Pancreas (tissue), 10 donors: Measurements from ENCODE around the gene KLHL1. TPM values are rescaled to one million over a fixed set of nuclear protein-coding genes. Genes with fewer than 3 reads are reported as not detected.

ENCODE experiments used
- ATAC-seq, 4 donors: fragments of 200-7000 bp; cut with Tn5 transposase; one replicate each; pipeline versions ENCODE4 v1.8.0 to v1.9.1; 2020; ENCODE audit warnings: mild to moderate bottlenecking in 4 of 4, moderate library complexity in 4 of 4
- DNase-seq, 6 donors: peaks; one replicate each; pipeline ENCODE4 v3.0.0-alpha.2; 2020
- FAIRE-seq: peaks from 2 replicates; lab custom pipeline; 2012; peaks lifted over from hg19 to GRCh38; lab: Jason Lieb, UNC
- H3K27ac ChIP-seq, 4 donors: fragments of 200-600 bp; sonication (generic); 1 replicate in 3 of 4; 2 replicates in 1 of 4; pipeline versions ENCODE4 v1.5.0 to v1.8.0; 2020
- H3K27me3 ChIP-seq, 4 donors: fragments of 200-600 bp; one replicate each; pipeline ENCODE4 v1.8.0; 2021
- H3K36me3 ChIP-seq, 3 donors: fragments of 200-600 bp; sonication (generic) in 1 of 3; one replicate each; pipeline versions ENCODE4 v1.5.0 to v1.8.0; 2020 to 2021
- H3K4me1 ChIP-seq, 3 donors: fragments of 200-600 bp; one replicate each; pipeline ENCODE4 v1.8.0; 2021
- H3K4me3 ChIP-seq, 4 donors: fragments of 200-600 bp; sonication (generic) in 2 of 4; one replicate each; pipeline versions ENCODE4 v1.5.0 to v1.8.0; 2020 to 2021
- H3K9me3 ChIP-seq, 4 donors: fragments of 200-600 bp; one replicate each; pipeline ENCODE4 v1.8.0; 2021
- CTCF ChIP-seq, 4 donors: fragments of 200-600 bp; sonication (generic) in 3 of 4; IDR thresholded peaks; one replicate each; pipeline versions ENCODE4 v1.5.0 to v1.8.0; 2021; ENCODE audit warnings: antibody characterized with exemption in 4 of 4
- WGBS, 2 donors: extraction: QIAGEN DNeasy Blood & Tissue Kit; methylation state at CpG; one replicate each; pipeline ENCODE4 v1.1.7; 2013; 5-methylcytosine and 5-hydroxymethylcytosine counted together
- intact Hi-C, 3 donors: fragments of 100-400 bp; cut with DNase I; formaldehyde crosslinking; loops; one replicate each; pipeline versions ENCODE4 v1.11.1 to v1.14.2; 2022
- polyA plus RNA-seq, 2 donors: library from polyadenylated mRNA; stranded (reverse); fragments of 200-250 nt; gene quantifications; one replicate each; pipeline ENCODE4 v1.2.3, GENCODE V29; 2013
- total RNA-seq, 6 donors: library from RNA; stranded (reverse); fragmentation: NEBNext Ultra II Directional in 4 of 6; extraction: Animal tissue kit (Norgen Biotek cat#: 25700) in 4 of 6; gene quantifications; one replicate each; pipeline versions ENCODE4 v1.2.1 to v1.2.4, GENCODE V29; 2021 to 2023
- donor health status: healthy with polysubstance abuse.
- donor health status: DM: no; HTN: no; CAD: no; lungs with moderate emphysema.
- donor health status: DM: no; HTN: no; CAD: no.
- donor health status: control.
- donor health status: control.
- donor health status: Bipolar disorder and iron deficiency.
- donor health status: DM: yes; HTN: yes; CAD: no.
- donor health status: DM: no; HTN: no; CAD: no.
- donor health status: DM: no; HTN: no; CAD: no.
- donor health status: DM: yes; HTN: yes; CAD: no.

KLHL1 gene
- total and polyA plus RNA-seq, 8 donors, result 0.04 to 0.59 (median 0.14) TPM; not detected in 3

- intact Hi-C loops, result no loop called here
- no peaks in the 10 kb centered on the region for H3K36me3 ChIP-seq
- TF ChIP-seq CTCF (IDR thresholded peaks at IDR 0.05), result no peak
- H3K4me3 ChIP-seq, result no peak overlapping the region
- no peak for DNase-seq
- no peaks in the 10 kb centered on the region for H3K9me3 ChIP-seq
- no peak for ATAC-seq
- H3K4me1 ChIP-seq, result no peaks in the 10 kb centered on the region
- no peak overlapping the region for H3K27ac ChIP-seq
- H3K27me3 ChIP-seq, result peaks cover 0 to 3% (median 0%) of the 10 kb centered on the region in 4 donors
- 27 to 41% methylated on average over 2 of the region's 2 CpGs for WGBS, 2 donors
- no peak for FAIRE-seq
Measured at GRCh38 chr13:69921156-69921555, 187.1 kb downstream of the KLHL1 start.

GRCh38 chr13:69912630-69913029 is 195.6 kb downstream of the KLHL1 start:
- Histone ChIP-seq H3K9me3 (no peaks in the 10 kb centered on the region), H3K4me1 (no peaks in the 10 kb centered on the region), H3K36me3 (no peaks in the 10 kb centered on the region), H3K27ac (no peak overlapping the region), H3K4me3 (no peak overlapping the region), H3K27me3 (peaks cover 0 to 3% (median 0%) of the 10 kb centered on the region in 4 donors)
- FAIRE-seq (no peak), ATAC-seq (no peak), DNase-seq (no peak)
- intact Hi-C loops, result no loop called here
- no peak for TF ChIP-seq CTCF (IDR thresholded peaks at IDR 0.05)
- WGBS, 2 donors, result 18 to 20% methylated on average over 2 of the region's 2 CpGs

GRCh38 chr13:69910800-69911199 is 197.5 kb downstream of the KLHL1 start:
- no peak for TF ChIP-seq CTCF (IDR thresholded peaks at IDR 0.05)

GRCh38 chr13:69904784-69905183 is 203.5 kb downstream of the KLHL1 start:
- intact Hi-C loops, result no loop called here
- Histone ChIP-seq H3K27ac (no peak overlapping the region), H3K4me1 (no peaks in the 10 kb centered on the region), H3K9me3 (no peaks in the 10 kb centered on the region), H3K27me3 (no peaks in the 10 kb centered on the region), H3K4me3 (no peak overlapping the region), H3K36me3 (no peaks in the 10 kb centered on the region)
- ATAC-seq, result no peak
- no peak for FAIRE-seq
- DNase-seq, result no peak
- TF ChIP-seq CTCF (IDR thresholded peaks at IDR 0.05), result no peak

More at GRCh38 chr13:69910800-69911199, 197.5 kb downstream of the KLHL1 start:
- no peaks in the 10 kb centered on the region for H3K36me3 ChIP-seq
- intact Hi-C loops, result no loop called here
- H3K4me1 ChIP-seq, result no peaks in the 10 kb centered on the region
- H3K27me3 ChIP-seq, result no peaks in the 10 kb centered on the region
- no peak overlapping the region for H3K4me3 ChIP-seq
- H3K27ac ChIP-seq, result no peak overlapping the region
- no peak for FAIRE-seq
- no peak for DNase-seq
- H3K9me3 ChIP-seq, result no peaks in the 10 kb centered on the region
- ATAC-seq, result no peak

- ATAC-seq (no peak), DNase-seq (no peak), FAIRE-seq (no peak)
- no peaks in the 10 kb centered on the region for H3K4me1 ChIP-seq
- intact Hi-C loops, result no loop called here
- no peak for TF ChIP-seq CTCF (IDR thresholded peaks at IDR 0.05)
- H3K27ac ChIP-seq, result no peak overlapping the region
- H3K9me3 ChIP-seq, result no peaks in the 10 kb centered on the region
- WGBS, 2 donors, result 65 to 71% methylated on average over 2 of the region's 2 CpGs
- H3K36me3 ChIP-seq, result no peaks in the 10 kb centered on the region
- H3K4me3 ChIP-seq, result no peak overlapping the region
- H3K27me3 ChIP-seq, result no peaks in the 10 kb centered on the region
Measured at GRCh38 chr13:69903081-69903480, 205.2 kb downstream of the KLHL1 start.
